Measurements from ENCODE around the gene UGT1A5.

Gene UGT1A5

GRCh38 chr2:233712611-233713261 lies at the start of gene UGT1A5:
UGT1A5 (plus strand) TSS chr2:233712907; CDS start chr2:233712992, 85 bp downstream.
- no peak within 1 kb of the TSS for H3K27ac ChIP-seq (ENCODE audit: low read depth, low read length)
- no peaks in the 10 kb centered on the region for H3K79me2 ChIP-seq (ENCODE audit: control insufficient read depth, insufficient read depth, low read length, unreplicated experiment)
- H3K27me3 ChIP-seq (ENCODE audit: insufficient read depth, low read length): peaks cover 13% of the 10 kb centered on the region
- no peak within 1 kb of the TSS for H3K4me3 ChIP-seq (ENCODE audit: low read depth, low read length)
- H3K36me3 ChIP-seq (ENCODE audit: insufficient read depth, low read length): no peaks in the 10 kb centered on the region
- H3K4me1 ChIP-seq (ENCODE audit: control insufficient read depth, insufficient read depth, low read length, unreplicated experiment): peaks cover 7% of the 10 kb centered on the region
- no peak within 1 kb of the TSS for H2AFZ ChIP-seq (ENCODE audit: low read length, unreplicated experiment)

DNA sequence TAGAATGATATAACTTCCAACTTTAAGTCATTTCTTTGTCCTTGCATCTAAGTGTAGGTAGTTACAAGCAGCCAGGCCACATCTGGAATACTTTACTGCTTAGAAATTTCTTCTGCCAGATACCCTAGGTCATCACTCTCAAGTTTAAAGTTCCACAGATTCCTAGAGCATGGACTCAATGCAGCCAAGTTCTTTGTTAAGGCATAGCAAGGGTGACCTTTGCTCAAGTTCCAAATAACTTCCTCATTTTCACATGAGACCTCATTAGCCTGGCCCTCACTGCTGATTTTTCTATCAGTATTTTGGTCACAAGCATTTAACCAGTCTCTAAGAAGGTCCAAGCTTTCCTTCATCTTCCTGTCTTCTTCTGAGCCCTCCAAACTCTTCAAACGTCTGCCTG lies 48.8 kb upstream of the UGT1A5 start:
- Histone ChIP-seq H3K79me2 (ENCODE audit: control insufficient read depth, insufficient read depth, low read length, unreplicated experiment) (no peaks in the 10 kb centered on the region), H3K27ac (ENCODE audit: low read depth, low read length) (no peak overlapping the region), H3K4me1 (ENCODE audit: control insufficient read depth, insufficient read depth, low read length, unreplicated experiment) (no peaks in the 10 kb centered on the region), H3K27me3 (ENCODE audit: insufficient read depth, low read length) (peaks cover 51% of the 10 kb centered on the region), H3K4me3 (ENCODE audit: low read depth, low read length) (no peak overlapping the region), H2AFZ (ENCODE audit: low read length, unreplicated experiment) (no peak overlapping the region), H3K36me3 (ENCODE audit: insufficient read depth, low read length) (no peaks in the 10 kb centered on the region)

GRCh38 chr2:233668605-233669260 lies 44.0 kb upstream of the UGT1A5 start:
- Histone ChIP-seq H2AFZ (ENCODE audit: low read length, unreplicated experiment) (no peak overlapping the region), H3K27me3 (ENCODE audit: insufficient read depth, low read length) (peaks cover 46% of the 10 kb centered on the region), H3K27ac (ENCODE audit: low read depth, low read length) (no peak overlapping the region), H3K4me3 (ENCODE audit: low read depth, low read length) (no peak overlapping the region), H3K36me3 (ENCODE audit: insufficient read depth, low read length) (no peaks in the 10 kb centered on the region), H3K79me2 (ENCODE audit: control insufficient read depth, insufficient read depth, low read length, unreplicated experiment) (no peaks in the 10 kb centered on the region), H3K4me1 (ENCODE audit: control insufficient read depth, insufficient read depth, low read length, unreplicated experiment) (no peaks in the 10 kb centered on the region)

DNA sequence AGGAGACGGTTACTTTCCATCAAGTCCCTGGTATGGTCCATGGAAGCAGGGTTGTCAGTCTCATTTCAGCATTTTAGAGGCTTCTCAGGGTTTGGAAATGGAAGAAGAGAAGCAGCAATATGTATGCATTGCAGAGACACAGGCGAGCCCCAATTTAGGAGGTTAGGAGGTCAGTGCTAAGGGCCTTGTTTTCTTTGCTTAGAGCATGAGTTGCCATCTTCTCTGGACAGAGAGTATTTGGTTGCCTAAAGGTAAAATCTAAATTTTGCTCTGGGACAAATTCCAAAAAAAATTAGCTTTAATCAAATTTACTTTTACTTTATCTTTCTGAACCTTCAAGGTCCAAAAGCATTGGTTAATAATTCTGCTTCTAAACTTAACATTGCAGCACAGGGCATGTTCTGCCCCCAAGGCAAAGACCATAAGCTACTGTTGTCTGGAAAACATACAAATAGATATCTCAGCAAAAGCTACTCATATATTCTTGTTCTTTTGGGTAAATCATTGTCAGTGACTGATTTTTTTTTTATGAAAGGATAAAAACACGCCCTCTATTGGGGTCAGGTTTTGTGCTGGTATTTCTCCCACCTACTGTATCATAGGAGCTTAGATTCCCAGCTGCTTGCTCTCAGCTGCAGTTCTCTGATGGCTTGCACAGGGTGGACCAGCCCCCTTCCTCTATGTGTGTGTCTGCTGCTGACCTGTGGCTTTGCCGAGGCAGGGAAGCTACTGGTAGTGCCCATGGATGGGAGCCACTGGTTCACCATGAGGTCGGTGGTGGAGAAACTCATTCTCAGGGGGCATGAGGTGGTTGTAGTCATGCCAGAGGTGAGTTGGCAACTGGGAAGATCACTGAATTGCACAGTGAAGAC lies 41.2 kb upstream of the UGT1A5 start, which contains the start of gene UGT1A9:
UGT1A9 (plus strand) TSS at position 609 of the 872 bp plus-strand sequence; CDS start at position 646, 37 bp downstream.
- Histone ChIP-seq H3K4me1 (ENCODE audit: control insufficient read depth, insufficient read depth, low read length, unreplicated experiment) (no peaks in the 10 kb centered on the region), H3K36me3 (ENCODE audit: insufficient read depth, low read length) (no peaks in the 10 kb centered on the region), H3K27me3 (ENCODE audit: insufficient read depth, low read length) (peaks cover 41% of the 10 kb centered on the region), H2AFZ (ENCODE audit: low read length, unreplicated experiment) (no peak within 1 kb of the TSS), H3K4me3 (ENCODE audit: low read depth, low read length) (no peak within 1 kb of the TSS), H3K27ac (ENCODE audit: low read depth, low read length) (no peak within 1 kb of the TSS), H3K79me2 (ENCODE audit: control insufficient read depth, insufficient read depth, low read length, unreplicated experiment) (no peaks in the 10 kb centered on the region)

- Histone ChIP-seq H3K36me3 (ENCODE audit: insufficient read depth, low read length) (no peaks in the 10 kb centered on the region), H3K27ac (ENCODE audit: low read depth, low read length) (no peak overlapping the region), H3K79me2 (ENCODE audit: control insufficient read depth, insufficient read depth, low read length, unreplicated experiment) (no peaks in the 10 kb centered on the region), H3K4me1 (ENCODE audit: control insufficient read depth, insufficient read depth, low read length, unreplicated experiment) (no peaks in the 10 kb centered on the region), H2AFZ (ENCODE audit: low read length, unreplicated experiment) (no peak overlapping the region), H3K27me3 (ENCODE audit: insufficient read depth, low read length) (peaks cover 45% of the 10 kb centered on the region), H3K4me3 (ENCODE audit: low read depth, low read length) (no peak overlapping the region)
Observed at GRCh38 chr2:233672886-233673285, 39.8 kb upstream of the UGT1A5 start.

- Histone ChIP-seq H3K27me3 (ENCODE audit: insufficient read depth, low read length) (peaks cover 46% of the 10 kb centered on the region), H3K79me2 (ENCODE audit: control insufficient read depth, insufficient read depth, low read length, unreplicated experiment) (no peaks in the 10 kb centered on the region), H3K4me3 (ENCODE audit: low read depth, low read length) (no peak overlapping the region), H2AFZ (ENCODE audit: low read length, unreplicated experiment) (no peak overlapping the region), H3K36me3 (ENCODE audit: insufficient read depth, low read length) (no peaks in the 10 kb centered on the region), H3K27ac (ENCODE audit: low read depth, low read length) (no peak overlapping the region), H3K4me1 (ENCODE audit: control insufficient read depth, insufficient read depth, low read length, unreplicated experiment) (no peaks in the 10 kb centered on the region)
Observed at GRCh38 chr2:233673896-233674295, 38.8 kb upstream of the UGT1A5 start.

GRCh38 chr2:233674314-233674713 lies 38.4 kb upstream of the UGT1A5 start:
- no peak overlapping the region for H2AFZ ChIP-seq (ENCODE audit: low read length, unreplicated experiment)
- peaks cover 46% of the 10 kb centered on the region for H3K27me3 ChIP-seq (ENCODE audit: insufficient read depth, low read length)
- H3K36me3 ChIP-seq (ENCODE audit: insufficient read depth, low read length): no peaks in the 10 kb centered on the region
- no peak overlapping the region for H3K27ac ChIP-seq (ENCODE audit: low read depth, low read length)
- H3K4me1 ChIP-seq (ENCODE audit: control insufficient read depth, insufficient read depth, low read length, unreplicated experiment): no peaks in the 10 kb centered on the region
- H3K79me2 ChIP-seq (ENCODE audit: control insufficient read depth, insufficient read depth, low read length, unreplicated experiment): no peaks in the 10 kb centered on the region
- H3K4me3 ChIP-seq (ENCODE audit: low read depth, low read length): no peak overlapping the region

DNA sequence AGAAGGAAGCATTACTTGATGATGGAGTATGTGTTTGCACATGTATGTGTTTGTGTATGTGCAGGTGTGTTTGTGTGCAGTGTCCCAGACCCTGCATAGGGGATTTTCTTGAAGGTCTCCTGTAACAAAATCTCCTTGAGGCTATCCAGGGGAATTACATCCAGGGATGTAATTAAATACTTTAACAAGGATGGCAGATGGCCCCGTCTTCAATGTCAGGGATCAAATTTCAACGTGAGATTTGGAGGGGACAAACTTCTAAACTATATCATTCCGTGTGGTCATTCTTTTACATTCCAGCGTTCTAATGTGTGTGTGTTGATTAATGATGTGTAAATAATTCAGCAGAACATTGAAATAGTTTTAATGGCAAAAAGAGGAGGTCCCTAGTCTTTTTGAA lies 37.7 kb upstream of the UGT1A5 start:
- Histone ChIP-seq H3K79me2 (ENCODE audit: control insufficient read depth, insufficient read depth, low read length, unreplicated experiment) (no peaks in the 10 kb centered on the region), H3K4me1 (ENCODE audit: control insufficient read depth, insufficient read depth, low read length, unreplicated experiment) (no peaks in the 10 kb centered on the region), H3K27ac (ENCODE audit: low read depth, low read length) (no peak overlapping the region), H3K4me3 (ENCODE audit: low read depth, low read length) (no peak overlapping the region), H2AFZ (ENCODE audit: low read length, unreplicated experiment) (no peak overlapping the region), H3K27me3 (ENCODE audit: insufficient read depth, low read length) (peaks cover 44% of the 10 kb centered on the region), H3K36me3 (ENCODE audit: insufficient read depth, low read length) (no peaks in the 10 kb centered on the region)

DNA sequence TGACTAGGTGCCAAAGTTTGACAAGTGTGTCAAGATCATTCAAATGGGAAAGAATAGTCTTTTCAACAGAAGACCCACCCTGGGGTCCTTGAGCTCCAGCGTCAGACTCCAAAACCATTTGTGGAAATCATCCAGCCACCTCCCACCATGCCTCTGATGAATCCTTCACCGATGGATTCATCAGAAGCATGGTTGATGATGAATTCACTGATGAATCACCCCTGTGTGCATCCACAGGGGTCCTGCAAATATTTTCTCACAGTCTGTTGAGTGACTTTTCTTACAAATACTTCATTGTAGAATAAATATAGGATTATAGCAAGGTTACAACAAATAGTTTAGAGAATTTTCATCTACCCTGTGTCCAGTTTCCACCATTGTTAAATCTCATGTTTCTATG lies 36.7 kb upstream of the UGT1A5 start:
- H3K36me3 ChIP-seq (ENCODE audit: insufficient read depth, low read length): no peaks in the 10 kb centered on the region
- H3K79me2 ChIP-seq (ENCODE audit: control insufficient read depth, insufficient read depth, low read length, unreplicated experiment): no peaks in the 10 kb centered on the region
- no peak overlapping the region for H3K4me3 ChIP-seq (ENCODE audit: low read depth, low read length)
- H2AFZ ChIP-seq (ENCODE audit: low read length, unreplicated experiment): no peak overlapping the region
- H3K27me3 ChIP-seq (ENCODE audit: insufficient read depth, low read length): peaks cover 33% of the 10 kb centered on the region
- no peaks in the 10 kb centered on the region for H3K4me1 ChIP-seq (ENCODE audit: control insufficient read depth, insufficient read depth, low read length, unreplicated experiment)
- no peak overlapping the region for H3K27ac ChIP-seq (ENCODE audit: low read depth, low read length)

- H2AFZ ChIP-seq (ENCODE audit: low read length, unreplicated experiment): no peak overlapping the region
- no peaks in the 10 kb centered on the region for H3K36me3 ChIP-seq (ENCODE audit: insufficient read depth, low read length)
- H3K27me3 ChIP-seq (ENCODE audit: insufficient read depth, low read length): peaks cover 29% of the 10 kb centered on the region
- H3K79me2 ChIP-seq (ENCODE audit: control insufficient read depth, insufficient read depth, low read length, unreplicated experiment): no peaks in the 10 kb centered on the region
- no peaks in the 10 kb centered on the region for H3K4me1 ChIP-seq (ENCODE audit: control insufficient read depth, insufficient read depth, low read length, unreplicated experiment)
- no peak overlapping the region for H3K27ac ChIP-seq (ENCODE audit: low read depth, low read length)
- no peak overlapping the region for H3K4me3 ChIP-seq (ENCODE audit: low read depth, low read length)
Observed at GRCh38 chr2:233679196-233679595, 33.5 kb upstream of the UGT1A5 start.
